ENCODE results near the gene CKLF. TPM values are rescaled to one million over a fixed set of nuclear protein-coding genes. Genes with fewer than 3 reads are reported as not detected.

CKLF gene
- total RNA-seq, 1 experiment from 2014 or later, result 57.8 TPM

GRCh38 chr16:66529475-66529874, 22.9 kb upstream of the CKLF start:
- Mint-ChIP-seq H3K4me3 (ENCODE audit: unreplicated experiment) (no peak overlapping the region), H3K36me3 (ENCODE audit: insufficient read depth, unreplicated experiment) (peaks cover 83% of the 10 kb centered on the region), H3K27me3 (ENCODE audit: insufficient read depth, unreplicated experiment) (no peaks in the 10 kb centered on the region), H3K4me1 (ENCODE audit: insufficient read depth, unreplicated experiment) (peaks cover 3% of the 10 kb centered on the region), H3K9me3 (ENCODE audit: unreplicated experiment) (no peaks in the 10 kb centered on the region), H3K27ac (ENCODE audit: low read depth, unreplicated experiment) (no peak overlapping the region)
- DNase-seq (ENCODE audit: unreplicated experiment), result no peak
- ChIA-PET POLR2A (interaction anchor here (1.3 kb wide), 1 partner anchor 19 kb away, joined by 4 read pairs; no protein-coding TSS in a partner anchor), CTCF (no interaction called here)
- BruUV-seq (replicated peaks), result no TSS peak
- intact Hi-C loops (cut with micrococcal nuclease), result no loop called here
- TF ChIP-seq CTCF (IDR thresholded peaks at IDR 0.05; ENCODE audit: unreplicated experiment), result no peak

- H3K27ac Mint-ChIP-seq (ENCODE audit: low read depth, unreplicated experiment), result no peak overlapping the region
- H3K4me1 Mint-ChIP-seq (ENCODE audit: insufficient read depth, unreplicated experiment), result no peaks in the 10 kb centered on the region
- no peaks in the 10 kb centered on the region for H3K9me3 Mint-ChIP-seq (ENCODE audit: unreplicated experiment)
- POLR2A ChIA-PET, result no interaction called here
- H3K27me3 Mint-ChIP-seq (ENCODE audit: insufficient read depth, unreplicated experiment), result no peaks in the 10 kb centered on the region
- DNase-seq (ENCODE audit: unreplicated experiment), result no peak
- no peak overlapping the region for H3K4me3 Mint-ChIP-seq (ENCODE audit: unreplicated experiment)
- no peak for TF ChIP-seq CTCF (IDR thresholded peaks at IDR 0.05; ENCODE audit: unreplicated experiment)
- intact Hi-C loops (cut with micrococcal nuclease), result no loop called here
- no TSS peak for BruUV-seq (replicated peaks)
- CTCF ChIA-PET, result no interaction called here
- H3K36me3 Mint-ChIP-seq (ENCODE audit: insufficient read depth, unreplicated experiment), result peaks cover 76% of the 10 kb centered on the region
These were observed 18.0 kb upstream of the CKLF start for GRCh38 chr16:66534376-66534799.

- no peaks in the 10 kb centered on the region for H3K27me3 Mint-ChIP-seq (ENCODE audit: insufficient read depth, unreplicated experiment)
- no peak overlapping the region for H3K4me3 Mint-ChIP-seq (ENCODE audit: unreplicated experiment)
- H3K27ac Mint-ChIP-seq (ENCODE audit: low read depth, unreplicated experiment), result no peak overlapping the region
- no peak for TF ChIP-seq CTCF (IDR thresholded peaks at IDR 0.05; ENCODE audit: unreplicated experiment)
- peaks cover 61% of the 10 kb centered on the region for H3K36me3 Mint-ChIP-seq (ENCODE audit: insufficient read depth, unreplicated experiment)
- H3K4me1 Mint-ChIP-seq (ENCODE audit: insufficient read depth, unreplicated experiment), result no peaks in the 10 kb centered on the region
- intact Hi-C loops (cut with micrococcal nuclease), result no loop called here
- DNase-seq (ENCODE audit: unreplicated experiment), result no peak
- ChIA-PET CTCF (interaction anchor here (0.5 to 1.3 kb wide), 3 partner anchors 60 to 294 kb away, joined by 3 to 4 read pairs (median 3); partner anchors contain the start of gene NAE1), POLR2A (no interaction called here)
- no peaks in the 10 kb centered on the region for H3K9me3 Mint-ChIP-seq (ENCODE audit: unreplicated experiment)
- no TSS peak for BruUV-seq (replicated peaks)
These were observed 15.9 kb upstream of the CKLF start for GRCh38 chr16:66536525-66536924.

- Mint-ChIP-seq H3K9me3 (ENCODE audit: unreplicated experiment) (no peaks in the 10 kb centered on the region), H3K27ac (ENCODE audit: low read depth, unreplicated experiment) (no peak overlapping the region), H3K27me3 (ENCODE audit: insufficient read depth, unreplicated experiment) (no peaks in the 10 kb centered on the region), H3K36me3 (ENCODE audit: insufficient read depth, unreplicated experiment) (peaks cover 60% of the 10 kb centered on the region), H3K4me3 (ENCODE audit: unreplicated experiment) (no peak overlapping the region), H3K4me1 (ENCODE audit: insufficient read depth, unreplicated experiment) (no peaks in the 10 kb centered on the region)
- no peak for DNase-seq (ENCODE audit: unreplicated experiment)
- CTCF ChIA-PET, result interaction anchor here (1.3 kb wide), 1 partner anchor 294 kb away, joined by 3 read pairs; the partner anchor contains the start of gene NAE1
- no peak for TF ChIP-seq CTCF (IDR thresholded peaks at IDR 0.05; ENCODE audit: unreplicated experiment)
- POLR2A ChIA-PET, result no interaction called here
- BruUV-seq (replicated peaks), result no TSS peak
- intact Hi-C loops (cut with micrococcal nuclease), result no loop called here
These were observed 15.1 kb upstream of the CKLF start for GRCh38 chr16:66537236-66537635.
